NCI-H1092 (cell line): ENCODE data around the gene CSF1R.
"Not testable (repeated sequence)": the region's sequence is repeated elsewhere in the genome, so short reads cannot be mapped to it uniquely, and the experiment has no call there.

Experiments
- DNase-seq: peaks from one replicate; lab custom pipeline; 2025; lab: John Stamatoyannopoulos, UW

The CSF1R gene

DNA sequence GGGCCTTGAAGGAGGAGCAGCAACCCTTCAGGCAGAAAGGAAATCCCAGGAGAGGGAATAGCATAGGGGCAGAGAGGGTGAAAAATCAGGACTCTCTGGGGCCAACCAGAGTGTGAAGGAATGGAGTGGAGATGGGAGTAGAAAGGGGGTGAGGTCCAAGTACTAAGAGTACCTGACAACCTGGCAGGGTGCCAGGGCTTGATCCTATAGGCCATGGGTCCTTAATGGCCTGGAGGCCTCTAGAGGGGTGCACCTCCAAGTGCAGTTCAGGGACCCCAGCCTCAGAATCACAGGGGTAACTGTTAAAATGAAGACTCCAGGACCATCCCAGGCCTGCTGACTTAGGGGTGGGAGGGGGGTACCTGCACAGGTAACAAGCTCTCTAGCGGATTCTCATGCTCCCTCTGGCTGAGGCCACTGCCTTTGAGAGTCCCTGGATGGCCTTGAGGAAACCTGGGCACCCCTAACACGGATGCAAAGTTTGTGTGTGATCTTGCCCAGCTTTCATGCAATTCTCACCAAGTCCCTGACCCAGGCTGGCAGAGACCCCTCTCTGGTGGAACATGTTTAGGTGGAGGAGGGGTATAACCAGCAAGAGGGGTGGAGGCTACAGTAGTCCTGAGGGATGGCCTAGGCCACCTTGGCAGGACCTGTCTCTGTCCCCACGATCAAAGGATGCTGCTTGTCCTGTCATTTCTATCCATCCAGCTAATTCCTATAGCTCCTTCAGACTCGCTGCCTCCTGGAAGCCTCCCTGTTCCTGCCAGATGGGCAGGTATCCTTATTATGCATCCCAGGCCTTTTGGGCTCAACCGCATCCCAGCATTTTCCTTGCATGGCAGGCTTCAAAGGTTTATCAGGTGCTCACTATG, 17.6 kb upstream of the CSF1R start:
- DNase-seq = no peak

- no peak for DNase-seq
Measured at GRCh38 chr5:150101023-150101422, 14.7 kb upstream of the CSF1R start.

- no peak for DNase-seq
Measured at GRCh38 chr5:150097152-150097551, 10.8 kb upstream of the CSF1R start.

- no peak for DNase-seq
Measured at GRCh38 chr5:150092159-150092787, 5.9 kb upstream of the CSF1R start.

GRCh38 chr5:150085191-150085912, 1.0 kb downstream of the CSF1R start:
- DNase-seq = no peak

- not testable (repeated sequence) for DNase-seq
Measured at GRCh38 chr5:150084754-150085153, 1.6 kb downstream of the CSF1R start.

- DNase-seq = no peak
Measured at GRCh38 chr5:150082889-150083288, 3.5 kb downstream of the CSF1R start.

DNA sequence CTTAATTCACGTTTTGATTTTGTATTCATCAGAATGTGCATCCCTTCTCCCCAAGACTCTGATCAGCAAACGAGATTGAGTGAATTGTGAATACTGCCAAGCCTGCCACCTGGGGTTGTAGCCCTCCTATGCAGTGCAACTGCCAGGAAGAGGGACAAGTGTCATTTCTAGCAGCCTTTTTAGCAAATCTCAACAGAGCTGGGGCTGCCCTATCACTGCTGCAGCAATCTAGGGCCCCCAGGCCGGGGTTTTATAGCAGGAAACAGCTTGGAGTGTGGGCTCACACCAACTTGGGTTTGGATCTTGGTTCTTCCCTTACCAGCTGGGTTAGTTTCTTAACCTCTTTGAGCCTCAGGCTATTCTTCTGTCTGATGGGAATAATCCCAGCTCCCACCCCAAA, 4.0 kb downstream of the CSF1R start:
- DNase-seq = no peak

GRCh38 chr5:150081541-150082283, 4.6 kb downstream of the CSF1R start:
- no peak for DNase-seq

DNA sequence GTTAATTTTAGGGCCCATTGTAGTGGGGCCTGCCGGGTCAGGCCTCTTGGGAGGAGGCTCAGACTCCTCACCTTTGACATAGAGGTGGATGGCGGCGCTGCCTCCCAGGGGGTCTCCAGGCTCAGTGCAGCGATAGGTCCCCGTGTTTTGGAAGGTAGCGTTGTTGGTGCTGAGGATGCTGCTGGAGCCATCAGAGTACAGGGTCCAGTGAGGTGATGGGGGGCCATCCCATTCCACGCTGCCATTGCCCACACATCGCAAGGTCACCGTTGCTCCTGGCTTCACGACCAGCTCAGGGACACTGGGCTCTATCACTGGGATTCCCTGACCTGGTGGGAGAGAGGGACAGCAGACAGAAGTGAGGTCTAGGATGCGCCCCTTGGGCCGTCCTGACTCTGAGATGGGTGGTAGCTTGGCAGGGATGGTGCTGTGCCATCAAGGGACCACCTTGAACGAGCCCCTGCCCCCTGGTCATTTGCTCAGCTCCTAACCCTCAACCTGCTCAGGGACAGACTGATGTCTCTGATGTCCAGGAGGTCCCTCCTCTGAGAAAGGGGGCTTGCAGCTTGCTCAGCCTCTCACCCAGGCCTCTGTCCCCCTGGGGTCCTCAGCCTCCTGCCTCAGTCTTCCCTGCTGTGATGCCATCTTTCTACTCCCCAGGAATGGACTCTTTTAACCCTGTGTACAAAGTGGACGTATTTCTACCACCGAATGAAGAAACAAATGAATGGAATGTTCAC, 5.5 kb downstream of the CSF1R start:
- DNase-seq = no peak

DNA sequence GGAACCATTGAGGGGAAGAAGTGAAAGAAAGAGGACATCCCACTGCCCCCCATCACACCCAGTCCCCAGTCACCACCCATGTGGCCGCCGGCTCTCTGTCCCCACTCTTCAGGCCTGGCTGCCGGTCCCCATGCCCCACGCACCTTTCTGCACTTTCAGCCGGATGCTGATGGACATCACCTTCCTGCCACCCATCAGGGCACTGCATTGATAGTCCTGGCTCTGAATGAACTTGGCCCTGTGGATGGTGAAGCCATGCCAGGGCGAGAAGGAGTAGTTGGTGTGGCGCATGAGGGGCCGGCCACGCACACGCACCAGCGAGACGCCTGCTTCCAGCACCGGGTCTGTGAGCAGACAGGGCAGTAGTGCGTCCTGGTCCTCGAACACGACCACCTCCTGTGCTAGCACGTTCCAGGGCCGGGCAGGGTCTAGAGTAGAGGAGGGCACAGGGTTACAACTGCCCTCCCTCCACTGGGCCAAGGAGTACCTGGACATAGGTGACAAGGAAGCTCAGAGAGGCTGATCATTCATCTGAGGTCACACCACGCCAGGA, 6.4 kb downstream of the CSF1R start:
- no peak for DNase-seq

DNA sequence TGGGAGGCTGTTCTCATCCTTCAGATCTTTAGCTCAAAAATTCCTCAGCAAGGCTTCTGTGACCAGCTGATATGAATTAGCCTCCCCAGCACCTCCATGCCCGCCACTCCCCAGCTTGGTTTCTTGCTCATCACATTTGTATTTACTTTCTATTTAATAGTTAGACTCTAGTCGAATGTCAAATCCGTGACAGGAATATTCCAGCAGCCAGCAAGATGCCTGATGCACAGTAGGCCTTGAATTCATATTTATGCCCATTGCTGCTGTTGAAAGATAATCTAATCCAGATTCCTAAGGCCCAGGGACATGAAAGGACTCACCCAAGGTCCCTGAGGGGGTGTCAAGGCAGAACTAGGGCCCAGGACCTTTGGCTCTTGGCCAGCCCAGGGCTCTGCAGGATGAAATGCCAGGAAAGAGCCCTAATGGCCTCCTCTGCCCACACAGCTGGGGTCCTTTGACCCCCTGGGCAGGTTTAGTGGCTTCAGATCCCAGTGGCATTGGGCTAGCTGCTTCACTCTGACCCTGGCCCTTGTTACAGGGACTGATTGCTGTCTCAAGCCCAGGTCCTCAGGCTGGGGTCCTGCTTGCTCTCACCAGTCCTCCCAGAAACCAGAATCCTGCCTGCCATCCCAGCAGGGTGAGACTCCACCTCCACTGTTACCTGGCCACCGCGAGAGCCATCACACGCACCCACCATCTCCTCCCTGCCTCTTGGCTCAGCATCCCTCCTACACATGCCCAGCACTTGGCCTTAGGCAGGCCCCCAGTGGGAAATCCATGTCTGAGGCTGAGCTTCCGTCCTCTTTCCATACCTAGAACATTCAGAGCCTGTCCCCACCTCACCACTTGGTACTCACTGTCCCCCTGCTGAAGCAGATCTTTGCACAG, 7.3 kb downstream of the CSF1R start:
- no peak for DNase-seq

GRCh38 chr5:150077996-150078801, 8.2 kb downstream of the CSF1R start:
- DNase-seq = no peak

GRCh38 chr5:150077060-150077459, 9.3 kb downstream of the CSF1R start:
- DNase-seq = no peak

DNA sequence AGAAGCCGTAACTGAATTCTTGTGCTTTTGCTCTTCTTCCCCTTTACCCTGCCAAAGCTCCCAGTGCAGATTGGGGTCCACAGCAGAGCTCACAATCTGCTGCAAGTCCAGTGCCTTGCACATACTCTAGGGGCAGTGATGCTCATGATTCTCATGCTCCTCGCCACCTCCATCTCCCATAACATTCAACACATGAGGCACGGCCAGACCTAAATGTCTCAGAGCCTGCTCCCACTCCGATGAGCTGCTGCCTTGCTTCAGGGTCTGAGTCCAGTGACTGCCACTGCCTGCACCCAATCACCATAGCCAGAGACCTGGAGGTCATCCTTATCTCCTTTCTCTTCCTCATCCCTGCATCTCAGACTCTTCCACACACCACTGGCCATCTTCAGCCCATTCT, 10.5 kb downstream of the CSF1R start:
- DNase-seq = no peak

DNA sequence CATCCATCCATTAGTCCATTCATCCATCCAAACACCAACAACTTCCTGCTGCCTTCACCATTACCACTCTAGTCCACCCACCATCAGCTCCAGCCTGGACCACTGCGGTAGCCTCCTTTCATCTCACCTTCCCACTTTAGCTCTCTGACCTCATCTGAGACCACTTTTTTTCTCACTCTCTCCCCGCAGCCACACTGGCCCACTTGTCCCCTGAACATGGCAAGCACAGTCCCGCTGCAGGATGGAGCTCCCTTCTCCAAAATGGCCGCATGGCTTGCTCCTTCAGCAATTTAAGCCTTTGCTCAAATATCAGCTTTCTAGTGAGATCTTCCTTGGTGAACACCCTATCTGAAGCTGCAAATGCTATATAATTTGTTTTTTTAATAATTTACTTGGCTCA, 11.1 kb downstream of the CSF1R start:
- DNase-seq = no peak

GRCh38 chr5:150073677-150074076, 12.7 kb downstream of the CSF1R start:
- DNase-seq = no peak

DNA sequence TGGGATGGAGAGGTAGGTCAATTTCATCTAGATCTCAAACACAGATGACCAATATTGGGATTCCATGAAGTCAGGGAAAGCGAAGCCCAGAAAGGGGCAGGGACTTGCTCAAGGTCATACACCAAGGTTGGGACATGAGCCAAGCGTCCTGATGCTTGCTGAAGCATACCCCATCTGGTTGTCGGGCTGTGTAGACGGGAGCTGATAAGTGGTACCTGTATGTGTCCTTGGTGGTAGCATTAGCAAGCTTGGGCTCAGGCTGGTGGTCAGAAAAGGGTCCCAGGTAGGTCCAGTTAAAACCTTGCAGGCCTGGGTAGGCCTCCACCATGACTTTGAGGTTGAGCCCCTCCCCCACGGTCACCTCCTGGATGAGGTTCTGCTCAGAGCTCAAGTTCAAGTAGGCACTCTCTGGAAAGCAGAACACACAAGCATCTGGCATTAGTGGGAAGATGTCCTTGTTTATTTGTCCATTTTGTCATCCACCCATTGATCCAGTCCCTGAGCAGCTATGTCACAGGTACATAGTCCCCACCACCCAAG, 13.2 kb downstream of the CSF1R start:
- no peak for DNase-seq

- no peak for DNase-seq
Measured at GRCh38 chr5:150070821-150071220, 15.5 kb downstream of the CSF1R start.
